NCI-H1930 (cell line): ENCODE data around the gene HOXB3.

Experiments
- DNase-seq, 2 experiments: peaks; one replicate each; lab custom pipeline; 2025; lab: John Stamatoyannopoulos, UW

Gene HOXB3

DNA sequence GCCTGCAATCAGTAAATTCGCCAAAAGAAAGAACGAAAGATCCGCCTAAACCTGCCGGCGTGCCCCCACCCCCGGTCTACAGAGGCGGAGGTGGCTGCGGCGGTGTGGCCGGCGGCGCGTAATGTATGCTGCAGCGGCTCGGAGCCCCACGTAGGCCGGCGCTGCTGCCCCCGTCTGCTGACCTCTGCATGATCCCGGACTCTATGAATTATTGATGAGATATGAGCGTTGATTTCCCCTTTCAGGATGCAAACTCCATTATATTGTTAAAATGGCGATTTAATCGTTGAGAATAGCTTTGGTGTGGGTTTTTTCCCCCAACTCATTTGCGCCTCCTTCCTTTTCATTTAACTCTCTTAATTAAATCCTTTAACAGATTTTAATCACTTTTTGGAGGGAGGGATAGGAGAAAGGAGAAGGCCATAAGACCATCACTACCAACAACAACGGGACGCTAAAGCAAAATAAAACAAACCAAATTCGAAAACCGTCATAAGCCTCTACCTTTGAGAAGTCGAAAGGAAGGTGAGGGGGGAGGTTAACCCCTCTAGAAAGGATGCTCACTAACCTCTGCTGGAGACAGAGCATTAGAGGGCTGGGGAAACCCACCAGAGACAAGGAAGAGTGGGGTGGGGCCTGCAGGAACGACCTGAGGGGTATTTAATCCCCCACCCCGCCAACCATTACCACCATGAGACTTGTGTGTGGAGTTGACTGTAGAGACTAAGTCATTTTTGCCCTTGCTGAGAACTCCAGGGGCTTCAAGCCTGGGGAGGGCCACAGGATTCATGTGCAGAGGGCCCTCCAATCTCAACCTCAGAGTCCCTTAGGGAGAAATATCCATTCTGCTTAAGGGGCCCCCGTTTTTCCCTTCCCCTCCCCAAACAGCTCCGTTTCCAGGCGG is 3.4 kb downstream of the HOXB3 start:
- DNase-seq = no peak

DNA sequence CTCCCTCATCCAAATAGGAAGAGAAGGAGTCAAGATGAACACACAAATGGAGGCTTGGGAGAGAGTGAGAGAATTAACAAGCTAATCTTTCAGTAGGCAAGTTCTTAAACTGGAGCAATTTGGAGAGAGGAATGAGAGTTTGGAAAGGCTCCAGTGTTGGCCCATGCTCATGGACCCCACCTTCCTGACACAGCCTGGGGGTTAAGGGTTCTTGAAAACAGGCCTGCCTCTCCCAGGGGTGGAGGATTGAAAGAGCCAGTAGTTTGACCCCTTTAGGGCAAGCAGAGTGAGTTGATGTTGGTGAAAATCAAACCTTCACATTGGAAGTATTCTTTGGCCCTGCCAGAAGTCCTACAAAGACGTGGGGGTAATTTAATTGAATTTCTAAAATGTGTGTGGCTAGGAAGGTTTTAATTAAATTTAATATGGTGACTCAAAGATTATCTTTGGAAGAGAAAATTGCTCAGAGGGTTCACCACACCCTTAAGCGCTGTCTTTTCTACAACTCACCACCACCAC is 5.8 kb downstream of the HOXB3 start:
- no peak for DNase-seq

DNA sequence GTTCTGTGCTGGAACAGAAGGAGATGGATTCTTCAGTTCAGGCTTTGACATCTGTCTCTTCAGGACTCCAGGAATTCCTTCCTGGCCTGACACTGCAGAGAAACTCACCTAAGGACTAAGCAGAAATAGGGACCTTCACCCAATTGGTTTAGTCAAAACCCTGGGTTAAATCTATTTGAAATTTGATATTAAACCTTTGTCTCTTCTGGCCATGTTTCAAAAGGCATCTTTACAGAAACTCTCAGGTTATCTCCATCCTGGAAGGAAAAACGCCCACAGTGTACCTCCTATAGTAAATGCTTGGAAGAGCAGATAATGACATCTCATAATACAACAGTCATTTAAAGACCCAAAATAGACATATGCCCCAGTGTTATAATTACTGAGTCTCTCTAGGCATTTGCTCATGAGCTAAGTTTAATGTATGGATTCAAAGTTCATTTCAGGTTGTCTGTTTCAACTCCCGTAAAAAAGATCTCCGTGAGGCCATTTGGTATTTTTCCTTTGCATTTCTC is 6.3 kb downstream of the HOXB3 start:
- DNase-seq = no peak

DNA sequence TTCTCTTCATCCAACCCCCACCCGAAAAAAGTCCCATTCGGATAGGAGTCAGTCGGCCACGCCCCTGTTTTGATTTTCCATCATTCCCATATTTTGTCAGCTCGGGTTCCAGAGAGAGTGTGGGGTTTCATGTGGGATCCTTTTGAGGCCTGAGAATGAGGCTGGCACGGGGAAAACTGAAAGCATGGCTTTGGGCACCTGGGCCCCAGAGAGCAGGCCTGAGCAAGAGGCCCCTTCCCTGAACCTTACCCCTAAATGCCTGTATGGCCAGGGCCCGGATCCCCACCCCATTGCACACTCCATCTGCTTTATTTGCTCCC is 7.3 kb downstream of the HOXB3 start:
- no peak for DNase-seq

GRCh38 chr17:48579760-48580554 is 10.1 kb downstream of the HOXB3 start:
- no peak for DNase-seq

DNA sequence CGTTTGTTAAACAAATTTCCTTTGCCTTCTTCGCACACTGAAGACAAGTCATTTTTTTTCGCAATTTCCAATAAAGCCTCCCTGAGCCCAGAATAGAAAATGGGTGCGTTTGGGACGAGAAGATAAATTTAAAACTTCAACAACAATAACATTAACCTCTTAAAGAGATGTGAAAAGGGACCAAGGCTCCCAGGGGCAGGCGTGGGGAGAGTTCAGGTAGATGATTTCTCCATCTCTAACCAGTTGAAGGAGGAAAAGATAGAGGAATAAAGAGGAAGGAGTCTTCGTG is 10.6 kb downstream of the HOXB3 start:
- no peak for DNase-seq

GRCh38 chr17:48578616-48579470 is 11.2 kb downstream of the HOXB3 start:
- no peak for DNase-seq

- DNase-seq = peak; percentile 37 to 41
Observed at GRCh38 chr17:48577946-48578615, 12.0 kb downstream of the HOXB3 start, which contains the start of gene HOXB4. TSS of gene HOXB4 (minus strand) at chr17:48578350. CDS start at chr17:48578319, 31 bp downstream.

- DNase-seq = no peak
Observed at GRCh38 chr17:48577330-48577945, 12.6 kb downstream of the HOXB3 start.

GRCh38 chr17:48576479-48577309 is 13.3 kb downstream of the HOXB3 start:
- no peak for DNase-seq

- DNase-seq = no peak
Observed at GRCh38 chr17:48575673-48576478, 14.2 kb downstream of the HOXB3 start.

- no peak for DNase-seq
Observed at GRCh38 chr17:48575066-48575582, 14.9 kb downstream of the HOXB3 start.

- DNase-seq = no peak
Observed at GRCh38 chr17:48574505-48575065, 15.5 kb downstream of the HOXB3 start.

DNA sequence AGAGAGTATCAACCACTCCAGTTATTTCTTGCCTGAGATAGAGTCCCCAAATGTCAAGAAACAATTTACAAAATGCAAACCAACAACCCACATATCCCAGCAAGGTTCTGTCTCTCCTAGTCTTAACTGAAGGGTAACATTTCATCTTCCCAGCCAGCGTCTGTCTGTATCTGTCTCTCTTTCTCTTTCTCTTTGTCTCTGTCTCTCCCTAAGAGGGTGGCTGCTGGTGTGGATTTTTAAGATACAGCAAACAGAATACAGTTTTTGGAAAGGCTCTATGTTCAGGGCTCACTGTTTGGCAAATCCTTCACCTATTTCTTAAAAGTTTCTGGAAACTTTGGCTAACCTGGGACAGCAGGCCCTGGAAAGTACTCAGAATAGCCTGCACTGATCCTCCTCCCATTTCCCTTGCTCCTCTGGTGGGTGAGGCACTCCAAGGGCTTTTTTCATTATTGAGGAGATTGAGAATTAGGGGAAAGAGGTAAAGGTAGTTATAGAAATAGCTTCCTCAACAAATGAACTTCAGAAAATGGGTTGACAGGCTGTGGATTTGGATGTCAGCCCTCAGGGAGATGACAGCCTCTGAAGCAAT is 18.1 kb downstream of the HOXB3 start:
- DNase-seq = no peak

- no peak for DNase-seq
Observed at GRCh38 chr17:48571024-48571818, 18.8 kb downstream of the HOXB3 start.

GRCh38 chr17:48570325-48571023 is 19.6 kb downstream of the HOXB3 start:
- no peak for DNase-seq
